Ishikawa (cell line): ENCODE results near the gene EPHA7.

Experiments
- CEBPB ChIP-seq: IDR thresholded peaks from 2 replicates; pipeline ENCODE4 v1.6.1; 2012
- CREB1 ChIP-seq: IDR thresholded peaks from 2 replicates; pipeline ENCODE4 v1.6.1; 2012; ENCODE audit warnings: low read depth
- EGR1 ChIP-seq: IDR thresholded peaks from 2 replicates; pipeline ENCODE4 v1.6.1; 2012
- EP300 ChIP-seq: IDR thresholded peaks from 2 replicates; pipeline ENCODE4 v1.6.1; 2012; ENCODE audit warnings: borderline replicate concordance
- FOXM1 ChIP-seq: IDR thresholded peaks from 2 replicates; pipeline ENCODE4 v1.6.1; 2012; ENCODE audit warnings: low read depth, borderline replicate concordance
- MAX ChIP-seq: IDR thresholded peaks from 2 replicates; pipeline ENCODE4 v1.6.1; 2012
- NFIC ChIP-seq: IDR thresholded peaks from 2 replicates; pipeline ENCODE4 v1.6.1; 2012
- RAD21 ChIP-seq: IDR thresholded peaks from 2 replicates; pipeline ENCODE4 v1.6.1; 2012; ENCODE audit warnings: low read depth
- REST ChIP-seq: IDR thresholded peaks from 2 replicates; pipeline ENCODE4 v1.6.1; 2012; ENCODE audit warnings: low read depth, mild to moderate bottlenecking
- TAF1 ChIP-seq: IDR thresholded peaks from 2 replicates; pipeline ENCODE4 v1.6.1; 2012; ENCODE audit warnings: low read depth, mild to moderate bottlenecking
- TCF12 ChIP-seq: IDR thresholded peaks from 2 replicates; pipeline ENCODE4 v1.6.1; 2012; ENCODE audit warnings: low read depth
- TEAD4 ChIP-seq: IDR thresholded peaks from 2 replicates; pipeline ENCODE4 v1.6.1; 2012
- USF1 ChIP-seq: IDR thresholded peaks from 2 replicates; pipeline ENCODE4 v1.6.1; 2012
- YY1 ChIP-seq: IDR thresholded peaks from 2 replicates; pipeline ENCODE4 v1.6.1; 2012; ENCODE audit warnings: low read depth
- ZBTB7A ChIP-seq: IDR thresholded peaks from 2 replicates; pipeline ENCODE4 v1.6.1; 2012; ENCODE audit warnings: low read depth

Gene EPHA7

GRCh38 chr6:93293460-93293859, 125.9 kb downstream of the EPHA7 start:
- TF ChIP-seq ZBTB7A (no peak), RAD21 (no peak), TEAD4 (no peak), NFIC (no peak), REST (no peak), FOXM1 (no peak), MAX (no peak), EP300 (no peak)

GRCh38 chr6:93282521-93283031, 136.8 kb downstream of the EPHA7 start:
- TF ChIP-seq TEAD4 = no peak
- no peak for TF ChIP-seq TCF12
- TF ChIP-seq TAF1 = no peak
- no peak for TF ChIP-seq NFIC
- TF ChIP-seq CREB1 = no peak

- no peak for TF ChIP-seq REST
- no peak for TF ChIP-seq TAF1
- no peak for TF ChIP-seq RAD21
Measured at GRCh38 chr6:93278241-93278640, 141.1 kb downstream of the EPHA7 start.

- TF ChIP-seq TEAD4 = no peak
- no peak for TF ChIP-seq RAD21
- TF ChIP-seq EP300 = no peak
- no peak for TF ChIP-seq EGR1
- TF ChIP-seq TCF12 = no peak
- no peak for TF ChIP-seq MAX
- no peak for TF ChIP-seq TAF1
- no peak for TF ChIP-seq REST
- TF ChIP-seq NFIC = no peak
- TF ChIP-seq USF1 = no peak
- TF ChIP-seq YY1 = no peak
- TF ChIP-seq FOXM1 = no peak
- TF ChIP-seq CREB1 = no peak
- no peak for TF ChIP-seq CEBPB
- no peak for TF ChIP-seq ZBTB7A
Measured at GRCh38 chr6:93272896-93273295, 146.5 kb downstream of the EPHA7 start.

GRCh38 chr6:93272211-93272610, 147.1 kb downstream of the EPHA7 start:
- TF ChIP-seq RAD21 (no peak), REST (no peak), USF1 (no peak), CEBPB (no peak), TCF12 (no peak), FOXM1 (no peak), TEAD4 (no peak), TAF1 (no peak), YY1 (no peak), ZBTB7A (no peak), MAX (no peak), EP300 (no peak), EGR1 (no peak), NFIC (no peak), CREB1 (no peak)
